GM04504 (cell line): ENCODE results near the gene NUAK1.

ENCODE experiments used
- DNase-seq: peaks from one replicate; pipeline ENCODE4 v3.0.0-alpha.2; 2012; ENCODE audit warnings: low read depth

Gene NUAK1

GRCh38 chr12:106130474-106131113 is 8.2 kb downstream of the NUAK1 start:
- no peak for DNase-seq

DNA sequence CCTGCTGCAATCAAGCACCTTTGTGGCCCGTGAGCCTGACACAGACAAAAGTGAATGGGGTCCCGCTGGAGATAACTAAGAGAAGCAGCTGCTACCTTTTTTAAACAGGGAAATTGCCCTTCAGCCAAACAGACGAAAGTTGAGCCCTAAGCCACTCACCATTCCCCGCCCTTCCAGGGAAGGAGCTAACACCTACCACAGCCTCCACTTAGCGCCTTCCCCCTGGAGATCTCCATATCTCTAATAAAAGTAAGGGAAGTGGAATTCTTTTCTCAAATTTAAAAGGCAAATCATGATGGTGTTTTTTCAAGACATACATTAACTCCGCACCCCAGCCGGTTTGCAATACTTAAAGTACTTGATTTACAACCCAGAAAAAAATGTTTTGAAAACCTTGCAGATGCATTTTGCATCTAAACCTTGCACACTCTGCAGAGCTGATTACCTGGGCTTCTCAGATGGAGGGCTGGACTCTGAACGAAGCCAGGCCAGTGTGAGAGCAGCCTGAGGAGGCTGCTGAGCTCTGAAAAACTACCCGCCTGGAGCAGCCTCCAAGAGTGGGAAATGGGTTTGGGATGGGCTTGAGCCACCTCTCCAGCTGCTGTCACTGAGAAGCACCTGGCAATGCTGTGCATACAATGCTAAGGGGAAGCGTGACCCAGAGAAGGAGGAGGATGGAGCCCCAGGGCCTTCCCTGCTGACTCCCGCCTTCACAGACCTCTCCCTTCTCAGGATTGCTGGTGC is 10.0 kb downstream of the NUAK1 start:
- no peak for DNase-seq

- no peak for DNase-seq
Observed at GRCh38 chr12:106127338-106128126, 11.2 kb downstream of the NUAK1 start.

GRCh38 chr12:106126441-106127337 is 12.1 kb downstream of the NUAK1 start:
- peak; percentile 57 for DNase-seq

GRCh38 chr12:106125351-106126095 is 13.2 kb downstream of the NUAK1 start:
- DNase-seq: no peak

- peak; percentile 89 for DNase-seq
Observed at GRCh38 chr12:106123551-106124081, 15.1 kb downstream of the NUAK1 start.

GRCh38 chr12:106123110-106123509 is 15.6 kb downstream of the NUAK1 start:
- no peak for DNase-seq

- DNase-seq: no peak
Observed at GRCh38 chr12:106122004-106122403, 16.8 kb downstream of the NUAK1 start.

GRCh38 chr12:106120519-106121105 is 18.1 kb downstream of the NUAK1 start:
- no peak for DNase-seq

DNA sequence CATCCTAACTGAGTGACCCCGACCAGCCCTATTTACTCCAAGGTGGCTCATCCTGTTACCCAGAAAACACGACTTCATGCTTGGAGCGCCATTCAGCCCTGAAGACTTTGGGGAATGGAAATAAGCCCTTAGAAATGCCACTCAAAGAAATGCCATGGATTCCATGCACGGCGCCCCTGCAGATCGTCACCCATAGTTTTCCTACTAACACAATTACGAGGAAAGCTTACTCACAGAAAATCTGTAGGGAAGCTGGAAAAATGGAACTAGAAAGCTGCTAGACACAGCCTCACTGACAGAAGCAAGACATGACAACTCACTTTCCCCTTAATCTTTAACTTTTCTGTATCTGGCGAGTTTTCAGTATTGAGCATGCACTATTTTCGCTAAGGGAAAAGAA is 19.5 kb downstream of the NUAK1 start:
- no peak for DNase-seq

GRCh38 chr12:106118381-106119130 is 20.2 kb downstream of the NUAK1 start:
- DNase-seq: peak; percentile 52

DNA sequence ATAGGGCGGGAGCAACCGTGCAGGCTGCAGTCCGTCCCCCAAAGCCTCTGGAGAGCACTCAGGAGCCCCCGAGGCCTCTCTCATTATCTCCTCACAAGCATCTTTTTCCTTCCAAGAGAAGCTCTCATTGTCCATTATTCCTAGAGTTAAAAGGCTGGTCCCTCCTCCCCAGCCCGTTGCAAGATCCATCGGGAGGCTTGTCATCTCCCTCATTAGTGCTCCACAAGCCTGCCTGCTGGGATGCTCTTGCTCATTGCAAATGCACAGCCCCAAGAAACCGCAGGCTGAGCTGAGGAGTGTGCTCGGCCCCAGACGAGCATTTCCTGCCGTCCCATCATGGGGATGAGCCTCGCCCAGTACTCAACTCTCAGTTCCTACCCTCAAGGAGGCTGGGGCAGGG is 23.3 kb downstream of the NUAK1 start:
- no peak for DNase-seq

DNA sequence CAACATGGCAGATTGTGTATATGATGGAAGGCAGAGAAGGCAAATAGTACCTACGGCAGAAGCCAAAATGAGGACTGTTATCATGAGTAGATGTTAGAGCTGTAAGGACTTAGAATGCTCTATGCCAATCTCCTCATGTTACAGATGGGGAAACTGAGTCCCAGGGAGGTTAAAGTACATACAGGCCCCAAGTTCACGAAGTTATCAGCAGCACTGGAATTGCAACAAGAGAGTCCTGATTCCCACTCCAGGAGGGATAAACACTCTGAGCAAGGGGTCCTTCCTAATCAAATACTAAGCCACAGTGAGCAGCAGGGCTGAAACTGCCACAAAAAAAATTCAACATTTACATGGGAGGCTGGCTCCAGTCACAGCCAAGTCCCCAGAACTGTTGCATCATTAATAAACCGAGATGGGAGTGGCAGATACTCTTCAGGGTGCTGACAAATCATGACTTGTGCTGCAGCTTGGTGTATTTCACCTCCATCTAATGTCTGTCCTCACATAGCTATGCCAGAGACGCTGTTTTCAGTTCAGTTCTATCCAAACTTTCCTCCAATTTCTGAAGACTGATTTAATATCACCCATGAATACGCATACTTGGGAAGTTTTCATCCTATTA is 24.2 kb downstream of the NUAK1 start:
- DNase-seq: no peak

GRCh38 chr12:106113824-106114446 is 24.8 kb downstream of the NUAK1 start:
- DNase-seq: no peak

DNA sequence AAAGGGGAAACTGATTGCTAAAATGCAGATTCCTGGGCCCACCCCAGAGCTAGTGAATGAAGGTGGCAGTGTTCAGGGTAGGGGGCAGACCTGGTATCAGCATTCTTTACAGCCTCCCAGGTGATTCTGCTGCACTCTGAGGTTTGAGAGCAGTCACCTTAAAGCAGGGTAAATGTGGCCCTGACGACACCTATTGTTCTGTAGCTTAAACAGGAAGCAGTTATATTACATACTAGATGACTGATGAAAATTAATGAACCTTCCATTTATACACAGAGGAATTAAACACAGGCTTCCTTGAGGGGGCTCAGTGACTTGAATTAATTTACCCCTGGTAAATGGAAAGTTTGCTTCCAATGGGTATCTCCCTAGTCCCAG is 25.3 kb downstream of the NUAK1 start:
- DNase-seq: no peak

- DNase-seq: no peak
Observed at GRCh38 chr12:106113042-106113441, 25.7 kb downstream of the NUAK1 start.

DNA sequence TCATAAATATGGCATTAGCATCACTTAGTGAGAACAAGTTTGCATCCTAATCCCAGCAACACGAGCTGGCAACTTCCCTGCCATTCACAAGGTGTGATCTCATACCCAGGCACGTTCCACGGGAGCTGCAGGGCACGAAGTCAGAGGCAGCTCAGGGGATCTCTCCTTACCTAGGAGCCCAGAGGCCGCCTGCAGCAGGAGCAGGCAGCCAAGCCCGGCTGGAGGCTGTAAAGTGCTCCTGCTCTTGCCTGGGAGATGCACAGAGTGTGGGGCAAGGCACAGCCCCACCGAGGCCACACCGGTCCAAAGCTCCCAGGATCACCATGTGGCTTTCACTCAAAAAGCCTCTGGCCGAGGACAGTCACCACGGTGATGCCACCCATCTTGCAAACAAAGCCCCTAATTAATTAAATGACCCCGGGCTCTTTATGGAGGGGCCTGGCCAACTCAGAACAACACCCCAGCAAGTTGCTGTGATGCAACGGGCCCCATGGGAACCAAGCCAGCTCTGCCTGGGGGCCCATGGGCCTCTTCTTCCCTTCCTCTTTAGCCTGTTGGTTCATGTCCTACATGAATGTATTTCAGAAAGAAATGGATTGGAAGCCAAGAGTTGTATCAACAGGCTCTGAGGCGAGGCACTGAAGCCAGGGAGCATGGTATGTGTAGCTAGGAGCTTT is 26.5 kb downstream of the NUAK1 start:
- no peak for DNase-seq

DNA sequence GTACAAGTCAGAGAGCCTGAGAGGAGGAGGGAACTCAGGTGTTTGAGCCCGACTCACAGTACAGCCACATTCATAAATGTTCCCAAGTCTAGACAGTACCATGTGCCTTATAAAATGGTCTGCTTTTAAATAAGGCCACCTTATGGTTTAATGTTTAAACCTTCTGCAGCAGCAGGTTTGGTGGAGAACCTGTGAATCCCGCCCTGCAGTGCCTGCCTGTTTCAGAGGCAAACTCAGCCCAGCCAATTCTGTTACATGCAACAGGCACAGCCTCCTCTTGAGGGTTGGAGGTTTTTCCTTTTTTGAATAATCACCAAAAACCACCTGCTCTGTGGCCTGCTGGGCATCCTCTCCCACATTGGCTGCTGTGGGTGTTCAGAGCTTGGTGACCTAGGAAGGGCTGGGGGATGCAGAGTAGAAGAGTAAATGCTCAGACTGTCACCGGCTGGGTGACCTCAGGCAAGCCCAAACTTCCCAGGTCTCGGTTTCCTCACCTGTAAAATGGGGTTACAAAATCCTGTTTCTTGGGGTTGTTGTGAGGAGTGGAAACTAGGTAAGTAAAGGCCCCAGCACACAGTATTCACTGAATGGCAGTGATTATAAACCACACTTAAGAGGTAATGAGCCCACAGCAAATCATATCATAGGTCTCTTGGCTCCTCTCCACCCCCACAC is 28.0 kb downstream of the NUAK1 start:
- DNase-seq: no peak
